ENCODE measurements around the gene IPPK.
"Not testable (repeated sequence)": the region's sequence is repeated elsewhere in the genome, so short reads cannot be mapped to it uniquely, and the experiment has no call there.

IPPK gene

DNA sequence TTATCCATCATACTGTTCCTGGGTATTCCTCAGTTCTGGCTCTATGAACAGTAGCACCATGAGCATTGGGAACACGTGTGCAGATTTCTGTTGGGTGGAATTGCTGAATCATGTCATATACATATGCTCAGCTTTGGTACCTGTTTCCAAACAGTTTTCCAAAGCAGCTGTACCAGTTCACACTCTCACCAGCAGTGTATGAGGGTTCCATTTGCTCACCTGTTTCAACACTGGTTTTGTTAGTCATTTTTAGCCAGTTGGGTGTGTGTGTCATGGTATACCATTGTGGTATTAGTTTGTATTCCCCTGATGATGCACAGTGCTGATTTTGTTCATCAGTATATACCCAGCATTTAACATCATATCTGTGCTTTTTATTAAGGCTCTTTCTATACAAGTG lies 77.4 kb downstream of the IPPK start:
- no peak for DNase-seq (ENCODE audit: low spot score)

DNA sequence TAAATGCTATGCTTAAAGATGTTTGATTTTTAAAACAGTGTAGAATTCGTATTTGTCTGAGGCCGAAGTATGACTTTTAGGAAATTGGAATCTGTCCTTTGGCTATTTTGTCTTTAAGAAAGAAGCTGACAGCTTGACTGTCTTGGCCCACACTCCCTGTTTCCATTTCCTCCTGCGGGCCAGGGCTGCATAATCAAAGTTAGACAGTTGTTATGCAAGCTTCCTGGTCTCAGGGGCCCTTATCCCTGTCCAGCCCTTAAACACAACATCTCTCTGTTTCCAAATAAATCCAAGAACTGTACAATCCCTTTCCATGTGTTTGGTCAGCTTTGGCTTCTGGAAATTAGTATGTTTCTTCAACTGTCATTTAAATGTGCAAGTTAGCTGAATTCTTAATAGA lies 79.6 kb downstream of the IPPK start:
- DNase-seq (ENCODE audit: low spot score): no peak

DNA sequence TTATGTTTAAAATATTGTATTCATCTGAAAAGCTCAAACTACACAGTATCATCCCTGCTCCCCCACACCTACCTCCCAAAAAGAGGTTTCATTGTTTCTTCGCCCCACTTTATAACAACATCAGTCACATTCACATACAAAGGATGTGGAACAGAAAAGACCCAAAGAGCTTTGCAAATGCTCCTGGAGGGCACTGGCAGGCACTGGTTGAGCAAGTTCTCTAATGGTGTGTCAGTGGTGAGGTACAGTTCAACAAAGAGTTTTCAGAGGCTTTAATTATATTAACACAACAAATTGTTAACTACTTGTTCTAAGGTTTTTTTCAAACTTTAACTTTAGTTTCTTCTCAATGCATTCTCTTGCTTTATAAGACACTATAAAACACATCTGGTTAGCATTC lies 80.0 kb downstream of the IPPK start:
- no peak for DNase-seq (ENCODE audit: low spot score)

DNA sequence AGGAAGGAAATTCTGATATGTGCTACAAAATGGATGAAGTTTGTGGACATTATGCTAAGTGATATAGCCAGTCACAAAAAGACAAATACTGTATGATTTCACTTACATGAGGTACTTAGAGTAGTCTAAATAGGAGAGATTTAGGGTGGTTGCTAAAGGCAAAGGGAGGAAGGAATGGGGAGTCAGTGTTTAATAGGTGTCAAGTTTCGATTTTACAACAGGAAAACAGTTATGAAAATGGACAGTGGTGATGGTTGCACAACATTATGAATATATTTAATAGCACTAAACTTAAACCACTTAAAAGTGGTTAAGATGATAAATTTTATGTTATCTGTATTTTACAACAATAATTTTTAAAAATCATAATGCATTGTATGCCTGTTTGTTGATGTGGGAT lies 93.8 kb downstream of the IPPK start:
- no peak for DNase-seq (ENCODE audit: low spot score)

DNA sequence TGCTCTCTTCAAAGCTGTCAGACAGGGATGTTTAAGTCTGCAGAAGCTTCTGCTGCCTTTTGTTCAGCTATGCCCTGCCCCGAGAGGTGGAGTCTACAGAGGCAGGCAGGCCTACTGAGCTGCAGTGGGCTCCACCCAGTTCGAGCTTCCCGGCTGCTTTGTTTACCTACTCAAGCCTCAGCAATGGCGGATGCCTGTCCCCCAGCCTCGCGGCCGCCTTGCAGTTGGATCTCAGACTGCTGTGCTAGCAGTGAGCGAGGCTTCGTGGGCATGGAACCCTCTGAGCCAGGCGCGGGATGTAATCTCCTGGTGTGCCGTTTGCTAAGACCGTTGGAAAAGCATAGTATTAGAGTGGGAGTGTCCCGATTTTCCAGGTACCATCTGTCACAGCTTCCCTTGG lies 96.3 kb downstream of the IPPK start:
- not testable (repeated sequence) for DNase-seq (ENCODE audit: low spot score)

DNA sequence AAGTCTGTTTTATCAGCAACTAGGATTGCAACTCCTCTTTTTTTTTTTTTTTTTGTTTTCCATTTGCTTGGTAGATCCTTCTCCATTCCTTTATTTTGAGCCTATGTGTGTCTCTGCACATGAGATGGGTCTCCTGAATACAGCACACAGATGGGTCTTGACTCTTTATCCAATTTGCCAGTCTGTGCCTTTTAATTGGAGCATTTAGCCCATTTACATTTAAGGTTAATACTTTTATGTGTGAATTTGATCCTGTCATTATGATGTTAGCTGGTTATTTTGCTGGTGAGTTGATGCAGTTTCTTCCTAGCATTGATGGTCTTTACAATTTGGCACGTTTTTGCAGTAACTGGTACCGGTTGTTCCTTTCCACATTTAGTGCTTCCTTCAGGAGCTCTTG lies 98.1 kb downstream of the IPPK start:
- not testable (repeated sequence) for DNase-seq (ENCODE audit: low spot score)

DNA sequence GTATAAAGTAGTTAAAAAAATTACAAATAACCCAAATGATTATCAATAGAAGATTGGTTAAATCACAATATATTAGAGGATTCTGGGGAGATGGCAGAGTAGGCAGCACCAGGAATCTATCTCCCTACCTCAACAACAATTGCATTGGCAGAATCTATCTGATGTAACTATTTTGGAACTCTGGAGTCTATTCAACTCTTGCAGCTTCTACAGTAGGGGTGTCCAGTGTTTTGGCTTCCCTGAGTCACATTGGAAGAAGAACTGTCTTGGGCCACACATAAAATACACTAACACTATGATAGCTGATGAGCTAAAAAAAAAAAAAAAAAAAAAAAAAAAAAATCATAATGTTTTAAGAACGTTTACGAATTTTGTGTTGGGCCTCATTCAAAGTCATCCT lies 104.9 kb downstream of the IPPK start:
- no peak for DNase-seq (ENCODE audit: low spot score)

DNA sequence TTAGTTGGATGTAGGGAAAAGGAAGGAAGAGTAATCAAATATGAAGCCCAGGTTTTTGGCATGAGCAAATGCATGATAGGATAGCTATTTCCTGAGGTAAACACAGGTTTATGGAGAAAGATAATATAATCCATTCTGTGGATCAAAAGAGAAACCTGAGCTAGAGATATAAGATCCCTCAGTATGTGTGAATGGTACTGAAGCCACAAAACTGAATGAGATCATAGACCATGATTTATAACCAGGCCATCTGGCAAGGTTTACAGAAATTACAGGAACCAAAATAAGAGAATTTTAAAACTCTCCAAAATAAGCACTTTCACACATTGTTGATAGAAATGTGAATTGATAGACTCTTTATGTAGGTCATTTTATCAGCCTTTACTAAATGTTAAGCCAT lies 105.4 kb downstream of the IPPK start:
- no peak for DNase-seq (ENCODE audit: low spot score)

Measured in kidney capillary endothelial cell (primary cell).